GM19395 (cell line): ENCODE data around the gene POM121C.
"Not testable (repeated sequence)": the region's sequence is repeated elsewhere in the genome, so short reads cannot be mapped to it uniquely, and the experiment has no call there.

Experiments
- ATAC-seq: cut with Tn5 transposase; IDR thresholded peaks from one replicate; pipeline ENCODE4 v1.9.1; 2021; ENCODE audit warnings: mild to moderate bottlenecking, moderate library complexity; ENCODE audit not compliant: unreplicated experiment

Gene POM121C

GRCh38 chr7:75397865-75398264 lies 88.2 kb downstream of the POM121C start:
- not testable (repeated sequence) for ATAC-seq

- not testable (repeated sequence) for ATAC-seq
Observed at GRCh38 chr7:75395329-75395728, 90.8 kb downstream of the POM121C start, which contains the start of gene TRIM73. Gene TRIM73, plus strand, starts transcription at chr7:75395629. Its CDS starts 3,305 bp downstream, at chr7:75398934.

- ATAC-seq = not testable (repeated sequence)
Observed at GRCh38 chr7:75393194-75393593, 92.9 kb downstream of the POM121C start.

- ATAC-seq = not testable (repeated sequence)
Observed at GRCh38 chr7:75374519-75375317, 111.4 kb downstream of the POM121C start.

- not testable (repeated sequence) for ATAC-seq
Observed at GRCh38 chr7:75374144-75374518, 112.0 kb downstream of the POM121C start.

- ATAC-seq = not testable (repeated sequence)
Observed at GRCh38 chr7:75367313-75367712, 118.8 kb downstream of the POM121C start.
